Measurements from ENCODE around the gene SLC29A2. TPM values are rescaled to one million over a fixed set of nuclear protein-coding genes. Genes with fewer than 3 reads are reported as not detected.

SLC29A2 gene
- polyA plus RNA-seq, 4 donors = 0.89 to 16.2 (median 6.7) TPM

DNA sequence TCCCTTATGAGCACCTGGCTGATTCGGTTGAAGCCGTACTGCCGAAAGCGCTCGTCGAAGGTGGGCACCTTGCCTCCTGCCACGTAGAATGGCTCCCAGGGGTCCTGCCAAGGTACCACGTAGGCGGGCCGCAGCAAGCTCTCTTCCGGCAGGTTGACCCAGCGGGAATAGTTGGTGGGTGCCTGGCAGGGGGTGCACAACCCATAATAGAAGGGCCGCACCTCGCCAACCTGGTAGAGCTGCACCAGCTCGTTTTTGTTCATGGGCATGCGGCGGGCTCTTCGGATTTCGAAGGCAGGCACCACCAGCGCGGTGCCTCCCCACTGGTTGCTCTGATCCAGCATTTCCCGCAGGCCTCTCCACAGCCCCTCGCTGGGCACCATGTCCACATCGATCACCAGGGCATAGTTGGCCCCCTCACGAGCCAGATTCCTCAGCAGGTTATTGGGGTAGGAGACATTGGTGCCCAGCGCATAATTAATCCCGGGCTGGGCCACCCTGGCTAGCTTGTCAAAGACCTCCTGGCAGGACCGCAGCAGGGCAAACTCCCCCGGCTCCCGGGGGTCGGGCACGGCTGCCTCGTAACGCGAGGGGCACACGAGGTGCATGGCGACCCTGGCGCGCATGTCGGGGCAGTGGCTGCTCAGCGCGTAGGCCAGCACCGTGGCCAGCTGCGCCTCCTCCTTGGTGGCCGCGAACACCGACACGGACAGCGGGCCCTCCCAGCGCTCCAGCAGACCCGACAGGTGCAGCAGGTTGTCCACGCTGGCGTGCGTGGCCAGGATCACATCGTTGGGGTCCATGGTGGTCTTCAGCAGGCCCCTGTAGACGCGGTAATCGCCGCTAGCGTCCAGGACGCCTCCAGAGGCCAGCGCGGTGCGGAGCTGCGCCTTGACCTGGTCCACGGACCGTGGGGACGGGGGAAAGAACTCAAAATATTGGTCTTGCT, 24.8 kb downstream of the SLC29A2 start:
- Histone ChIP-seq H3K27ac (ENCODE audit: low read depth in 1 of 3, low read length in 2 of 3) (peak overlapping the region; percentile 81 to 93 (median 87)), H3K27me3 (ENCODE audit: control insufficient read depth in 3 of 3, insufficient read depth in 3 of 3, low read length in 3 of 3) (no peaks in the 10 kb centered on the region), H3K36me3 (ENCODE audit: control insufficient read depth in 3 of 3, insufficient read depth in 2 of 3, low read depth in 1 of 3, low read length in 3 of 3) (peaks cover 0 to 15% (median 1%) of the 10 kb centered on the region in 3 donors), H3K4me3 (ENCODE audit: low read depth in 1 of 3, low read length in 3 of 3) (peak overlapping the region; percentile 69 to 80 (median 72)), H3K9me3 (ENCODE audit: control insufficient read depth in 2 of 2, insufficient read depth in 1 of 2, low read depth in 1 of 2, low read length in 1 of 2) (no peaks in the 10 kb centered on the region), H3K4me1 (ENCODE audit: control insufficient read depth in 3 of 3, insufficient read depth in 2 of 3, low read depth in 1 of 3, low read length in 2 of 3) (peaks cover 3 to 42% (median 6%) of the 10 kb centered on the region in 3 donors)
- FAIRE-seq (no peak), DNase-seq (peak in 1 of 2 donors; percentile 70)
- 10 to 28% (median 19%) methylated on average over 57 to 68 of the region's 68 CpGs for WGBS, 3 donors

DNA sequence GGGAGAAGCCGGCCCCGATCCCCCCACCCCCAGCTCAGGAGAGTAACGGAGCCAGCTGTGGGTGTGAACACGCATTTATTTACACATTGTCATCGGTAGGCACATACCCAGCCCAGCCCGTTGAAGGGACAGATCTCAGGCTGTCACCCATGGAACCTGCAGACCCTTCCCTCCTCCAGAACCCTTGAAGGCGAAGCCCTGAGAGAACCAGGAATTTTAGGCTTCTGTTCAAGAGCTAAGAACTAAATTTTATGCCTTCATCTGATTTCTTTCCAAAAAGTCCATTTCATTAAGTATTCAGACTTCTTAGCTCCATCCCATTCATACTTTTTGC, 26.3 kb downstream of the SLC29A2 start:
- Histone ChIP-seq H3K27me3 (ENCODE audit: control insufficient read depth in 3 of 3, insufficient read depth in 3 of 3, low read length in 3 of 3) (no peaks in the 10 kb centered on the region), H3K27ac (ENCODE audit: low read depth in 1 of 3, low read length in 2 of 3) (peak overlapping the region in 2 of 3 donors; percentile 47 to 77), H3K4me3 (ENCODE audit: low read depth in 1 of 3, low read length in 3 of 3) (peak overlapping the region in 2 of 3 donors; percentile 24 to 91), H3K9me3 (ENCODE audit: control insufficient read depth in 2 of 2, insufficient read depth in 1 of 2, low read depth in 1 of 2, low read length in 1 of 2) (no peaks in the 10 kb centered on the region), H3K36me3 (ENCODE audit: control insufficient read depth in 3 of 3, insufficient read depth in 2 of 3, low read depth in 1 of 3, low read length in 3 of 3) (peaks cover under 1 to 29% (median 9%) of the 10 kb centered on the region in 3 donors), H3K4me1 (ENCODE audit: control insufficient read depth in 3 of 3, insufficient read depth in 2 of 3, low read depth in 1 of 3, low read length in 2 of 3) (peaks cover 3 to 36% (median 6%) of the 10 kb centered on the region in 3 donors)
- DNase-seq (no peak), FAIRE-seq (no peak)
- 3 to 6% (median 5%) methylated on average over 7 of the region's 7 CpGs for WGBS, 3 donors

DNA sequence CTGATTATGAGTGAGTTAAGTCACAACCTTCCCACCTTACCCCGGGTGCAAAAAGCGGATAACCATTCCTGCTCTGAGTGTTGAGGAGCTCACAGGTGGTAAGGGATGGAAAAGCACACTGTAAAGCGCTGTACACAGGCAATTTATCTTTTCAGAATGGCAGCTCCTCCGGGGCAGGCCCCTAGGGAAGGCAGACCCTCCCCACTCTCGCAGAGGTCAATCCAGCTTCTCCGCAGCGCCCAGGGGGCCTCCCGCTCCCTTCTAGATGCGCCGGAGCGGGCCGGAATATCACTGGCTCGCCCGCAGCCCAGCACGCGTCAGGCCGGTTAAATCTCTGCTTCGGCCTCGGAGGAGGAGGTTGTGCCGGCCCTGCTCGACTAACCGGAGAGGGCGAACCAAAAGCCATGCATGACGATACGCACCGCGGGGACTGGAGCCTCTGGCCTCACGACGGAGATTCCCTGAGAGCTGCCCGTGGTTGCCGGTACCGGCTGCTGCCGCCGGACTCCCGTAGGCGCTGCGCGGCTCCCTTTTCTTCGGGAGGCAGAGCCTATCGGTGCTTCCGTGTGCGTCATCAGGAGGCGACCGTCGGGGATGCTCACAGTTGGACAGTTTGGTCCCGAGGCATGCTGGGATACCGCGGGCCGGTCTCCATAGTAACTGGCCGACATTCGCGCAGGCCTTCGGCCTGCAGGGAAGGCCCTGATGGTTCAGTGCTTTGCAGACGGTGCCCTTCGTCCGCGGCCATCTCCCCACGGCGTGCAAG, 26.8 kb downstream of the SLC29A2 start, which contains the start of gene BRMS1:
TSS of gene BRMS1 (minus strand) at position 555 of the 766 bp plus-strand sequence. CDS start 2,870 bp downstream, outside the sequence.
- peak; percentile 98 to 99 for DNase-seq
- Histone ChIP-seq H3K36me3 (ENCODE audit: control insufficient read depth in 3 of 3, insufficient read depth in 2 of 3, low read depth in 1 of 3, low read length in 3 of 3) (peaks cover 3 to 35% (median 9%) of the 10 kb centered on the region in 3 donors), H3K4me1 (ENCODE audit: control insufficient read depth in 3 of 3, insufficient read depth in 2 of 3, low read depth in 1 of 3, low read length in 2 of 3) (peaks cover 3 to 32% (median 6%) of the 10 kb centered on the region in 3 donors), H3K27me3 (ENCODE audit: control insufficient read depth in 3 of 3, insufficient read depth in 3 of 3, low read length in 3 of 3) (no peaks in the 10 kb centered on the region), H3K27ac (ENCODE audit: low read depth in 1 of 3, low read length in 2 of 3) (peak within 1 kb of the TSS; percentile 57 to 77 (median 62)), H3K4me3 (ENCODE audit: low read depth in 1 of 3, low read length in 3 of 3) (peak within 1 kb of the TSS; percentile 70 to 91 (median 74)), H3K9me3 (ENCODE audit: control insufficient read depth in 2 of 2, insufficient read depth in 1 of 2, low read depth in 1 of 2, low read length in 1 of 2) (no peaks in the 10 kb centered on the region)
- FAIRE-seq = no peak
- WGBS, 3 donors = 0% methylated on average over 46 to 59 of the region's 59 CpGs

DNA sequence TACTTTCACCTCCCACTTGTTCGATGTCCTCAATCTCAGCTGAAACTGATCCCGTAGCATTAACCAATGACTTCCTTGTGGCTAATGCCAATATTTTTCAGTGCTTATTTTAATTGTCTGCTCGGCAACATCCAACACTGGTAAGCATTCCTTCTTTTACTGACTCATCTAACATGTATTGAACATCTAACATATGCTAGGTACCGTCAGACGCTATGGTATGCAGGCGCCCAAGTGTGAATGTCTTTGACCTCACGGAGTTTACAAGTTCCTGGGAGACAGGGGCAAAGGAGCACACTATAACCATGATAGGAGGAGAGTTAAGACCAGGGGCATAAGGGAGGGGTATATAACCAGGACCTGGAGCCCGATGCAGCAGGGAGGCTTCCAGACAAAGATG, 28.4 kb downstream of the SLC29A2 start:
- H3K4me1 ChIP-seq (ENCODE audit: control insufficient read depth in 3 of 3, insufficient read depth in 2 of 3, low read depth in 1 of 3, low read length in 2 of 3) = peaks cover 3 to 21% (median 6%) of the 10 kb centered on the region in 3 donors
- H3K36me3 ChIP-seq (ENCODE audit: control insufficient read depth in 3 of 3, insufficient read depth in 2 of 3, low read depth in 1 of 3, low read length in 3 of 3) = peaks cover 8 to 50% (median 9%) of the 10 kb centered on the region in 3 donors
- DNase-seq (no peak), FAIRE-seq (no peak)
- H3K9me3 ChIP-seq (ENCODE audit: control insufficient read depth in 2 of 2, insufficient read depth in 1 of 2, low read depth in 1 of 2, low read length in 1 of 2) = no peaks in the 10 kb centered on the region
- H3K27ac ChIP-seq (ENCODE audit: low read depth in 1 of 3, low read length in 2 of 3) = no peak overlapping the region
- no peak overlapping the region for H3K4me3 ChIP-seq (ENCODE audit: low read depth in 1 of 3, low read length in 3 of 3)
- WGBS, 3 donors = 89 to 92% (median 90%) methylated on average over 8 of the region's 8 CpGs
- H3K27me3 ChIP-seq (ENCODE audit: control insufficient read depth in 3 of 3, insufficient read depth in 3 of 3, low read length in 3 of 3) = no peaks in the 10 kb centered on the region

DNA sequence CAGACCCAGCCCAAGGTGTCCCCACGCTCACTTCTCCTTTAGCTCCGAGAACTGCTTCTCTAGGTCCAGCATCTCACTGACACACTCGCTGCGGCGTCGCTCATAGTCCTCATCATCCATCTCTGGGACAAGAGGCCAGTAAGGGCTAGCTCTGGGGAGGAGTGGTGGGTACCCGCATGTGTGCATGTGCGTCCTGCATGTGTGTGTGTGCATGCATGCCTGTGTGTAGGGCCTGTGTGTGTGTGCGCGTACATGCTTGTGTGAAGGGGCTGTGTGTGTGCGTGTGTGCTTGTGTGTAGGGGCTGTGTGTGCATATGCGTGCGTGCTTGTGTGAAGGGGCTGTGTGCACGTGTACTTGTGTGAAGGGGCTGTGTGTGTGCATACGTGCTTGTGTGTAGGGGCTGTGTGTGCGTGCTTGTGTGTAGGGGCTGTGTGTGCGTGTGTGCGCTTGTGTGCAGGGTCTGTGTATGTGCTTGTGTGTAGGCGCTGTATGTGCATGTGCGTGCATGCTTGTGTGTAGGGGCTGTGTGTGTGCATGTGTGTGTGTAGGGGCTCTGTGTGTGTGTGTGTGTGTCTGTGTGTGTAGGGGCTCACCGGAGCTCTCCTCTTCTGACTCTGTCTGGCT, 29.9 kb downstream of the SLC29A2 start:
- Histone ChIP-seq H3K9me3 (ENCODE audit: control insufficient read depth in 2 of 2, insufficient read depth in 1 of 2, low read depth in 1 of 2, low read length in 1 of 2) (no peaks in the 10 kb centered on the region), H3K36me3 (ENCODE audit: control insufficient read depth in 3 of 3, insufficient read depth in 2 of 3, low read depth in 1 of 3, low read length in 3 of 3) (peaks cover 8 to 66% (median 9%) of the 10 kb centered on the region in 3 donors), H3K4me3 (ENCODE audit: low read depth in 1 of 3, low read length in 3 of 3) (no peak overlapping the region), H3K4me1 (ENCODE audit: control insufficient read depth in 3 of 3, insufficient read depth in 2 of 3, low read depth in 1 of 3, low read length in 2 of 3) (peaks cover 3 to 22% (median 5%) of the 10 kb centered on the region in 3 donors), H3K27ac (ENCODE audit: low read depth in 1 of 3, low read length in 2 of 3) (no peak overlapping the region), H3K27me3 (ENCODE audit: control insufficient read depth in 3 of 3, insufficient read depth in 3 of 3, low read length in 3 of 3) (no peaks in the 10 kb centered on the region)
- no peak for DNase-seq
- FAIRE-seq = no peak
- 95 to 97% (median 96%) methylated on average over 21 of the region's 21 CpGs for WGBS, 3 donors

DNA sequence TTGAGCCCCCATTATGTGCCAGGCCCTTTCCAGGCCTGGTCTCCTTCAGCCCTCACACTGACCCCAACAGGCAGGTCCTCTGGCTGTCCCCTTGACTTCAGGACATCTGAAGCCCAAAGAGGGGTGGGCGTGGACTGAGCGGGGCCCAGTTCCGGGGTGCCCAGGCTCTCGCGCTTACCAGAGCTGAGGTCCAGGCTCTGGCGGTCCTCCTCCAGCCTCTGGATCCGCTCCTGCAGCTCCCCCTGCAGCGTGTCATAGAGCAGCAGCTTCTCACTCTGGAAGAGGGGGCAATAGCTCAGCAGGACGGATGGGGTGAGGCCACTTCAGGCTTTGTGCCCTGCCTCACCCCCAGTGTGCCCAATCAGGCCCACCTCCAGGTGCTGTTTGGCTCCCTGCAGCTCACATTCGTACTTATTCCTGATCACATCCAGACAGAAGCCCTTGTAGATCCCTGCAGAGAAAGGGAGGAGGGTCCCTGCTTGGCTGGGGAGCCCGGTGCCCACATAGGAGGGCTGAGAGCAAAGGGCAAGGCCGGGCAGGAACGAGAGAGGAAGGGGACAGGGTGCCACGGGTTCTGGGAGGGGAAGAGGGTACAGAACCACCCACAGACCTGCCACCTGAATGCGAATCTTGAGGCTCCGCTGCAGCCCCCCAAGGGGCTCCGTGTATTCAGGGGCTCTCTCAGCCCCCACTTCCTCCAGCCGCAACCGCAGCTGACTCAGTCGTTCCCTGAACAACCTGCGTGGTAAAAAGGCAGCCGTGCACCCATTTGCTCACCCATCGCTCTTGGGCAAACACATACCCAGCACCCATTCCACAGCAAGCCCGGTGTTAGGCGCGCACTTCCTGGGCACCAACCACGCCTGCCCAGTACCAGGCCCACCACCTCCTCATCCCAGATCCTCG, 30.7 kb downstream of the SLC29A2 start:
- Histone ChIP-seq H3K4me3 (ENCODE audit: low read depth in 1 of 3, low read length in 3 of 3) (no peak overlapping the region), H3K27me3 (ENCODE audit: control insufficient read depth in 3 of 3, insufficient read depth in 3 of 3, low read length in 3 of 3) (no peaks in the 10 kb centered on the region), H3K36me3 (ENCODE audit: control insufficient read depth in 3 of 3, insufficient read depth in 2 of 3, low read depth in 1 of 3, low read length in 3 of 3) (peaks cover 8 to 66% (median 9%) of the 10 kb centered on the region in 3 donors), H3K4me1 (ENCODE audit: control insufficient read depth in 3 of 3, insufficient read depth in 2 of 3, low read depth in 1 of 3, low read length in 2 of 3) (peaks cover 0 to 22% (median 2%) of the 10 kb centered on the region in 3 donors), H3K27ac (ENCODE audit: low read depth in 1 of 3, low read length in 2 of 3) (no peak overlapping the region), H3K9me3 (ENCODE audit: control insufficient read depth in 2 of 2, insufficient read depth in 1 of 2, low read depth in 1 of 2, low read length in 1 of 2) (no peaks in the 10 kb centered on the region)
- 92 to 94% (median 93%) methylated on average over 27 to 28 of the region's 28 CpGs for WGBS, 3 donors
- FAIRE-seq = no peak
- no peak for DNase-seq

DNA sequence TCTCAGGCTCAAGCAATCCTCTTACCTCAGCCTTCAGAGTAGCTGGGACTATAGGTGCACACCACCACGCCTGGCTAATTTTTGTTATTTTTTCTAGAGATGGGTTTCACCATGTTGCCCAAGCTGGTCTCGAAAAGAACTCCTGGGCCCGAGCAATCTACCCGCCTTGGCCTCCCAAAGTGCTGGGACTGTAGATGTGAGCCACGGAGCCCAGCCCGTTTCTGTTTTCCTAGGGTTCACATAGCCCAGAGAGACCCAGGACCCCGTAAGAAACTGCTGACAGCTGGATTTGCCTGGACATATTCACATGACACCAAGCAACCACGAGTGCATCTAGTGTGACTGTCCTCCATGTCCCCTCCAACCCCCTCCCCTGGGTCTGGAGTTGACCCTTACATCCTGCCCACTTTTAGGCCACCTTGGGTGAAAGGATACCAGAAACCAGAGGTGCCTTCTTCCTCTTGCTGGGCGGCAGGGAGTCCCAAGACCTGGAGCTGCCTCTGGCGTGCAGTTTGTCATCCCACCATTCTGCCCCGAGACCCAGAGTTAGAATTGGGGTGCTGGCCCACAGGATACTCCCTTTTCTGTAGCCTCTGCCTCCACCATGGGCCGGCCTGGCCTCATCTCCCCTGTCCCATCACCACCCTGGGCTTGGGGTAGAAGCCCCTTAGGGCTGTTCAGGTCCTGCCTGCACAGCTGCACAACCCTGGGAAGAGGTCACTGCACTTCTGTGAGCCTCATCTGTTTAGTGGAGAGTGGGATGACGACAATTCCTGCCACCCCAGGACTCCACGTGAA, 31.7 kb downstream of the SLC29A2 start:
- Histone ChIP-seq H3K9me3 (ENCODE audit: control insufficient read depth in 2 of 2, insufficient read depth in 1 of 2, low read depth in 1 of 2, low read length in 1 of 2) (no peaks in the 10 kb centered on the region), H3K4me3 (ENCODE audit: low read depth in 1 of 3, low read length in 3 of 3) (no peak overlapping the region), H3K36me3 (ENCODE audit: control insufficient read depth in 3 of 3, insufficient read depth in 2 of 3, low read depth in 1 of 3, low read length in 3 of 3) (peaks cover 8 to 63% (median 9%) of the 10 kb centered on the region in 3 donors), H3K27ac (ENCODE audit: low read depth in 1 of 3, low read length in 2 of 3) (no peak overlapping the region), H3K27me3 (ENCODE audit: control insufficient read depth in 3 of 3, insufficient read depth in 3 of 3, low read length in 3 of 3) (no peaks in the 10 kb centered on the region), H3K4me1 (ENCODE audit: control insufficient read depth in 3 of 3, insufficient read depth in 2 of 3, low read depth in 1 of 3, low read length in 2 of 3) (peaks cover 0 to 22% (median 0%) of the 10 kb centered on the region in 3 donors)
- FAIRE-seq = no peak
- DNase-seq = no peak
- 79 to 85% (median 83%) methylated on average over 14 of the region's 14 CpGs for WGBS, 3 donors
